ENCODE results near the gene GPX6.
"Not testable (repeated sequence)": the region's sequence is repeated elsewhere in the genome, so short reads cannot be mapped to it uniquely, and the experiment has no call there.

Gene GPX6

GRCh38 chr6:28525496-28526039 lies 10.0 kb upstream of the GPX6 start, which contains the start of gene GPX5:
Gene GPX5 (plus strand): TSS chr6:28525881. CDS start chr6:28526014, 133 bp downstream.
- H3K4me3 ChIP-seq (ENCODE audit: control insufficient read depth, low read depth, low read length): no peak within 1 kb of the TSS
- DNase-seq (ENCODE audit: low read depth): no peak
- TF ChIP-seq CTCF (IDR thresholded peaks at IDR 0.05; ENCODE audit: control insufficient read depth, insufficient read depth, low read depth, low read length, missing control alignments): no peak

- no peak for DNase-seq (ENCODE audit: low read depth)
- H3K4me3 ChIP-seq (ENCODE audit: control insufficient read depth, low read depth, low read length): no peak overlapping the region
- no peak for TF ChIP-seq CTCF (IDR thresholded peaks at IDR 0.05; ENCODE audit: control insufficient read depth, insufficient read depth, low read depth, low read length, missing control alignments)
Measured at GRCh38 chr6:28523241-28523622, 7.6 kb upstream of the GPX6 start.

GRCh38 chr6:28522594-28523240 lies 7.1 kb upstream of the GPX6 start:
- DNase-seq (ENCODE audit: low read depth): no peak
- no peak overlapping the region for H3K4me3 ChIP-seq (ENCODE audit: control insufficient read depth, low read depth, low read length)
- TF ChIP-seq CTCF (IDR thresholded peaks at IDR 0.05; ENCODE audit: control insufficient read depth, insufficient read depth, low read depth, low read length, missing control alignments): no peak

- TF ChIP-seq CTCF (IDR thresholded peaks at IDR 0.05; ENCODE audit: control insufficient read depth, insufficient read depth, low read depth, low read length, missing control alignments): no peak
- no peak overlapping the region for H3K4me3 ChIP-seq (ENCODE audit: control insufficient read depth, low read depth, low read length)
- DNase-seq (ENCODE audit: low read depth): no peak
Measured at GRCh38 chr6:28517964-28518363, 2.4 kb upstream of the GPX6 start.

- DNase-seq (ENCODE audit: low read depth); H3K4me3 ChIP-seq (ENCODE audit: control insufficient read depth, low read depth, low read length): not testable (repeated sequence)
Measured at GRCh38 chr6:28512387-28512786, 3.2 kb downstream of the GPX6 start.

DNA sequence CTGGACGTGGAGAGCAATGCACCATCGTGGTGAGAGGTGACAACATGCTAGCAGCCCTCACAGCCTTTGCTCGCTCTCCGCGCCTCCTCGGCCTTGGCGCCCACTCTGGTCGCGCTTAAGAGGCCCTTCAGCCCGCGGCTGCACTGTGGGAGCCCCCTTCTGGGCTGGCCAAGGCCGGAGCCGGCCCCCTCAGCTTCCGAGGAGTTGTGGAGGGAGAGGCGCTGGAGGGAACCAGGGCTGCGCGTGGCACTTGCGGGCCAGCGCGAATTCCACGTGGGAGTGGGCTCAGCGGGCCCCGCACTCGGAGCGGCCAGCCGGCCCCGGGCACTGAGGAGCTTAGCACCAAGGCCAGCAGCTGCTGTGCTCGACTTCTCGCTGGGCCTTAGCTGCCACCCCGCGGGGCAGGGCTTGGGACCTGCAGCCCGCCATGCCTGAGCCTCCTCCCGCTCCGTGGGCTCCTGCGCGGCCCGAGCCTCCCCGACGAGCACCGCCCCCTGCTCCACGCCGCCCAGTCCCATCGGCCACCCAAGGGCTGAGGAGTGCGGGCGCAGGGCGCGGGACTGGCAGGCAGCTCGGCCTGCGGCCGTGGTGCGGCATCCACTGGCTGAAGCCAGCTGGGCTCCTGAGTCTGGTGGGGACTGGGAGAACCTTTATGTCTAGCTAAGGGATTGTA lies 3.8 kb downstream of the GPX6 start:
- H3K4me3 ChIP-seq (ENCODE audit: control insufficient read depth, low read depth, low read length): no peak overlapping the region
- TF ChIP-seq CTCF (IDR thresholded peaks at IDR 0.05; ENCODE audit: control insufficient read depth, insufficient read depth, low read depth, low read length, missing control alignments): no peak
- DNase-seq (ENCODE audit: low read depth): no peak

DNA sequence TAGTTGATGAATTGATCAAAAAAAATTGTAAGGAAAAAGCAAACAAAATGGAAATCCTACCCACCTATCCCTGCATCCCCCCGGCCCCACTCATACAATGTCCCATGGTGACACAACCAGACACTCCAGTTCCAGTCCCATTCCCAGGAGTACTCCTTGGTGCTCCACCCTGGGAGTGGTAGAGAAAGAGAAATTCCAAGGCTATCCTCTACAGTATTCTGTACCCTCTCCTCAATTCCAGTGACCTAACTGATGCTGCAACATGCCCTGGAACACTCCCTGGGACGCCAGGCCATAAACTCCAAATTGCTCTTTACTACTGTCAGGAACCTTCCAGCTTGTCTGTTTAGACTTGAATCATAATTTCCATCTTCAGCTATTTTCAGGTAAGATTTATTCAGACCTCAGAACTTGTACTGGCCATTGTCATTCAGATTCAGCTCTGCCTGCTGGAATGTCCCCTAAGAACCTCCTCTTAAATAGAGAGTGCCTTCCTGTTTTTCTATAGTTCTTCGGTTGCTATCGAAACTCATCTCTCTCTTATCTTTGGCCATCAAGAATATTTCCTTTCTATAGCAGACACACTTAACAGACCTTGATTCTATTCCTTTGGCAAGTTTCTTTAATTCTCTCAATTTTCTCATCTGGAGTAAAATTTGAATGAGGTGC lies 8.7 kb downstream of the GPX6 start:
- no peak for DNase-seq (ENCODE audit: low read depth)
- H3K4me3 ChIP-seq (ENCODE audit: control insufficient read depth, low read depth, low read length): no peak overlapping the region
- TF ChIP-seq CTCF (IDR thresholded peaks at IDR 0.05; ENCODE audit: control insufficient read depth, insufficient read depth, low read depth, low read length, missing control alignments): no peak
